ENCODE results near the gene MAGEE2.
A peak's percentile ranks its signal among the peaks of the same experiment; 100 is the strongest.
"Not testable (repeated sequence)": the region's sequence is repeated elsewhere in the genome, so short reads cannot be mapped to it uniquely, and the experiment has no call there.

The MAGEE2 gene

GRCh38 chrX:75784680-75785491 is at the start of gene MAGEE2:
Gene MAGEE2, minus strand, starts transcription at chrX:75785254. Its CDS starts 203 bp downstream, at chrX:75785051.
- no peak for DNase-seq (ENCODE audit: low read depth)

GRCh38 chrX:75786290-75786689 is 1.2 kb upstream of the MAGEE2 start:
- DNase-seq (ENCODE audit: low read depth), result no peak

GRCh38 chrX:75781611-75782010 is 3.4 kb downstream of the MAGEE2 start:
- DNase-seq (ENCODE audit: low read depth), result no peak

- not testable (repeated sequence) for DNase-seq (ENCODE audit: low read depth)
These were observed 17.0 kb downstream of the MAGEE2 start for GRCh38 chrX:75768063-75768462.

- DNase-seq (ENCODE audit: low read depth), result peak; percentile 0
These were observed 36.6 kb downstream of the MAGEE2 start for GRCh38 chrX:75748431-75748830.

GRCh38 chrX:75746891-75747639 is 38.0 kb downstream of the MAGEE2 start:
- peak; percentile 20 for DNase-seq (ENCODE audit: low read depth)

All from ELR (cell line).